Measurements from ENCODE around the gene GALNT8.
A peak's percentile ranks its signal among the peaks of the same experiment; 100 is the strongest.

The GALNT8 gene

GRCh38 chr12:4800555-4800954, 80.4 kb downstream of the GALNT8 start:
- DNase-seq: no peak

- DNase-seq: no peak
Measured at GRCh38 chr12:4802841-4803240, 82.6 kb downstream of the GALNT8 start.

GRCh38 chr12:4806439-4807115, 86.4 kb downstream of the GALNT8 start:
- DNase-seq: no peak

- DNase-seq: peak; percentile 18
Measured at GRCh38 chr12:4807116-4807783, 87.0 kb downstream of the GALNT8 start.

GRCh38 chr12:4807813-4808212, 87.6 kb downstream of the GALNT8 start:
- no peak for DNase-seq

GRCh38 chr12:4809013-4809448, 88.8 kb downstream of the GALNT8 start:
- DNase-seq: peak; percentile 89

GRCh38 chr12:4809449-4810218, 89.4 kb downstream of the GALNT8 start:
- DNase-seq: peak; percentile 51

- DNase-seq: no peak
Measured at GRCh38 chr12:4810219-4810671, 90.0 kb downstream of the GALNT8 start.

GRCh38 chr12:4812624-4813327, 92.6 kb downstream of the GALNT8 start:
- DNase-seq: no peak

- DNase-seq: no peak
Measured at GRCh38 chr12:4813741-4814140, 93.5 kb downstream of the GALNT8 start.

- no peak for DNase-seq
Measured at GRCh38 chr12:4814485-4814884, 94.3 kb downstream of the GALNT8 start.

- no peak for DNase-seq
Measured at GRCh38 chr12:4816744-4817525, 96.7 kb downstream of the GALNT8 start.

GRCh38 chr12:4817880-4818279, 97.7 kb downstream of the GALNT8 start:
- DNase-seq: no peak

GRCh38 chr12:4819654-4820053, 99.5 kb downstream of the GALNT8 start:
- no peak for DNase-seq

GRCh38 chr12:4820971-4821370, 100.8 kb downstream of the GALNT8 start:
- DNase-seq: no peak

Measured in left hindlimb (tissue), 1 donor.